Ecto neural progenitor cell (in vitro differentiated cells): ENCODE data around the gene COL18A1.
"Not testable (repeated sequence)": the region's sequence is repeated elsewhere in the genome, so short reads cannot be mapped to it uniquely, and the experiment has no call there.

Experiments
- DNase-seq: peaks from one replicate; pipeline ENCODE4 v3.0.0-alpha.2; 2018; ENCODE audit warnings: low spot score

COL18A1 gene

GRCh38 chr21:45367402-45368351 is 37.3 kb upstream of the COL18A1 start:
- no peak for DNase-seq

- not testable (repeated sequence) for DNase-seq
Observed at GRCh38 chr21:45369018-45369417, 35.9 kb upstream of the COL18A1 start.

- DNase-seq: no peak
Observed at GRCh38 chr21:45370575-45370974, 34.4 kb upstream of the COL18A1 start.

GRCh38 chr21:45371081-45371480 is 33.9 kb upstream of the COL18A1 start:
- no peak for DNase-seq

GRCh38 chr21:45371655-45372054 is 33.3 kb upstream of the COL18A1 start:
- DNase-seq: no peak

GRCh38 chr21:45372732-45373355 is 32.1 kb upstream of the COL18A1 start:
- DNase-seq: no peak

- DNase-seq: no peak
Observed at GRCh38 chr21:45373991-45374816, 30.8 kb upstream of the COL18A1 start.

GRCh38 chr21:45374826-45375455 is 30.0 kb upstream of the COL18A1 start:
- no peak for DNase-seq

- no peak for DNase-seq
Observed at GRCh38 chr21:45376459-45377324, 28.3 kb upstream of the COL18A1 start.

- no peak for DNase-seq
Observed at GRCh38 chr21:45377325-45377709, 27.6 kb upstream of the COL18A1 start.

- DNase-seq: no peak
Observed at GRCh38 chr21:45377866-45378257, 27.1 kb upstream of the COL18A1 start.

- no peak for DNase-seq
Observed at GRCh38 chr21:45378258-45378966, 26.6 kb upstream of the COL18A1 start.

GRCh38 chr21:45379171-45379900 is 25.6 kb upstream of the COL18A1 start:
- no peak for DNase-seq

- DNase-seq: no peak
Observed at GRCh38 chr21:45379901-45380330, 25.0 kb upstream of the COL18A1 start.

- no peak for DNase-seq
Observed at GRCh38 chr21:45380566-45380965, 24.4 kb upstream of the COL18A1 start.

- DNase-seq: no peak
Observed at GRCh38 chr21:45381036-45381787, 23.8 kb upstream of the COL18A1 start.

- DNase-seq: no peak
Observed at GRCh38 chr21:45381865-45382696, 22.9 kb upstream of the COL18A1 start.

GRCh38 chr21:45382697-45382997 is 22.3 kb upstream of the COL18A1 start:
- DNase-seq: no peak
